Measurements from ENCODE around the gene ATG2A.

The ATG2A gene
- 116 to 134 reads per million in 2 donors for total RNA-seq

GRCh38 chr11:64916775-64917662 lies at the start of gene ATG2A:
Gene ATG2A, minus strand, starts transcription at chr11:64917209. Its CDS starts 74 bp downstream, at chr11:64917135.
- peak; percentile 96 for DNase-seq

- DNase-seq, result no peak
Observed at GRCh38 chr11:64963072-64963631, 46.1 kb upstream of the ATG2A start.

- no peak for DNase-seq
Observed at GRCh38 chr11:64960719-64961118, 43.7 kb upstream of the ATG2A start.

- no peak for DNase-seq
Observed at GRCh38 chr11:64959498-64959897, 42.5 kb upstream of the ATG2A start.

- no peak for DNase-seq
Observed at GRCh38 chr11:64954201-64954600, 37.2 kb upstream of the ATG2A start.

GRCh38 chr11:64951529-64951928 lies 34.5 kb upstream of the ATG2A start:
- no peak for DNase-seq

GRCh38 chr11:64947208-64947814 lies 30.3 kb upstream of the ATG2A start:
- DNase-seq, result no peak

GRCh38 chr11:64936539-64936938 lies 19.5 kb upstream of the ATG2A start:
- no peak for DNase-seq

- no peak for DNase-seq
Observed at GRCh38 chr11:64935359-64936081, 18.5 kb upstream of the ATG2A start, which contains the start of gene GPHA2. Gene GPHA2, minus strand, starts transcription at chr11:64935893. Its CDS starts 433 bp downstream, at chr11:64935460.

GRCh38 chr11:64934682-64935358 lies 17.8 kb upstream of the ATG2A start:
- no peak for DNase-seq

- DNase-seq, result no peak
Observed at GRCh38 chr11:64933935-64934681, 17.1 kb upstream of the ATG2A start.

- no peak for DNase-seq
Observed at GRCh38 chr11:64933213-64933934, 16.4 kb upstream of the ATG2A start.

- no peak for DNase-seq
Observed at GRCh38 chr11:64932324-64932723, 15.3 kb upstream of the ATG2A start.

GRCh38 chr11:64931290-64931689 lies 14.3 kb upstream of the ATG2A start:
- DNase-seq, result no peak

GRCh38 chr11:64930340-64930739 lies 13.3 kb upstream of the ATG2A start:
- no peak for DNase-seq

GRCh38 chr11:64929625-64930024 lies 12.6 kb upstream of the ATG2A start:
- DNase-seq, result no peak

- DNase-seq, result no peak
Observed at GRCh38 chr11:64928957-64929356, 11.9 kb upstream of the ATG2A start.

- DNase-seq, result no peak
Observed at GRCh38 chr11:64926689-64927088, 9.7 kb upstream of the ATG2A start.

GRCh38 chr11:64925536-64926436 lies 8.8 kb upstream of the ATG2A start:
- no peak for DNase-seq

GRCh38 chr11:64924910-64925284 lies 7.9 kb upstream of the ATG2A start:
- DNase-seq, result no peak
